Keratinocyte (primary cell): ENCODE results near the gene CLTC. TPM values are rescaled to one million over a fixed set of nuclear protein-coding genes. Genes with fewer than 3 reads are reported as not detected.

Source experiments
- DNase-seq: peaks from one replicate; pipeline ENCODE4 v3.0.0-alpha.2; 2011; ENCODE audit warnings: low read depth, missing footprints, low spot score
- FAIRE-seq: peaks from 2 replicates; lab custom pipeline; 2011; peaks lifted over from hg19 to GRCh38; lab: Jason Lieb, UNC
- H2AFZ ChIP-seq: 2 replicates; pipeline ENCODE4 v1.6.0; 2012; ENCODE audit warnings: low read length, control low read depth, inconsistent platforms; ENCODE audit not compliant: control insufficient read depth
- H3K27ac ChIP-seq: 2 replicates; pipeline ENCODE4 v1.5.1; 2011; ENCODE audit warnings: low read length; ENCODE audit not compliant: control insufficient read depth, insufficient read depth
- H3K27me3 ChIP-seq: 3 replicates; pipeline ENCODE4 v1.6.0; 2011; ENCODE audit warnings: low read length; ENCODE audit not compliant: control insufficient read depth, insufficient read depth; ENCODE audit errors: extremely low read depth
- H3K36me3 ChIP-seq, 2 experiments: 2 replicates in 1 of 2; 3 replicates in 1 of 2; pipeline ENCODE4 v1.5.1; 2011; ENCODE audit warnings: low read length in 2 of 2, mild to moderate bottlenecking in 1 of 2; ENCODE audit not compliant: control insufficient read depth in 2 of 2, insufficient read depth in 2 of 2; ENCODE audit errors: extremely low read depth in 1 of 2
- H3K4me1 ChIP-seq: 3 replicates; pipeline ENCODE4 v1.5.1; 2011; ENCODE audit warnings: low read length; ENCODE audit not compliant: control insufficient read depth, insufficient read depth; ENCODE audit errors: extremely low read depth
- H3K4me2 ChIP-seq: 3 replicates; pipeline ENCODE4 v1.6.0; 2011; ENCODE audit warnings: low read depth, low read length; ENCODE audit not compliant: control insufficient read depth, insufficient read depth; ENCODE audit errors: extremely low read depth
- H3K4me3 ChIP-seq, 3 experiments: fragments of 200-600 bp in 1 of 3; sonication (generic) in 1 of 3; 2 replicates in 2 of 3; 3 replicates in 1 of 3; pipeline ENCODE4 v1.5.1; 2011 to 2016; ENCODE audit warnings: low read length in 3 of 3, mild to moderate bottlenecking in 3 of 3, control low read depth in 2 of 3, inconsistent platforms in 1 of 3, low read depth in 1 of 3, mixed read lengths in 1 of 3, mixed run types in 1 of 3, moderate library complexity in 1 of 3; ENCODE audit not compliant: control insufficient read depth in 2 of 3, insufficient read depth in 2 of 3; ENCODE audit errors: extremely low read depth in 1 of 3
- H3K79me2 ChIP-seq: 2 replicates; pipeline ENCODE4 v1.6.0; 2012; ENCODE audit warnings: low read length; ENCODE audit not compliant: control insufficient read depth, insufficient read depth
- H3K9ac ChIP-seq: 3 replicates; pipeline ENCODE4 v1.6.0; 2011; ENCODE audit warnings: low read length; ENCODE audit not compliant: control insufficient read depth, insufficient read depth; ENCODE audit errors: extremely low read depth
- H3K9me1 ChIP-seq: 3 replicates; pipeline ENCODE4 v1.6.0; 2011; ENCODE audit warnings: low read length; ENCODE audit not compliant: control insufficient read depth, insufficient read depth; ENCODE audit errors: extremely low read depth
- H3K9me3 ChIP-seq: 2 replicates; pipeline ENCODE4 v1.5.1; 2012; ENCODE audit warnings: low read depth, low read length; ENCODE audit not compliant: control insufficient read depth
- H4K20me1 ChIP-seq: 3 replicates; pipeline ENCODE4 v1.6.0; 2011; ENCODE audit warnings: low read length; ENCODE audit not compliant: control insufficient read depth, insufficient read depth; ENCODE audit errors: extremely low read depth
- EZH2 ChIP-seq: IDR thresholded peaks from one replicate; pipeline ENCODE4 v1.6.1; 2012; ENCODE audit warnings: inconsistent platforms, mild to moderate bottlenecking, low read length, moderate library complexity
- dilution Hi-C: fragments of 300-500 bp; cut with MboI; formaldehyde crosslinking; loops from one replicate; pipeline ENCODE4 v1.7.0; 2020; ENCODE audit warnings: low sequenced_read_pairs; ENCODE audit not compliant: extremely low pct_ligation_motif_present
- polyA plus RNA-seq, 5 experiments: library from polyadenylated mRNA; depleted of rRNA in 3 of 5; stranded (reverse) in 3 of 5; stranded (forward) in 1 of 5; unstranded in 1 of 5; fragments of >200 nt; gene quantifications; 1 replicate in 1 of 5; 2 replicates in 3 of 5; 3 replicates in 1 of 5; pipeline versions ENCODE4 v1.2.1 to v1.2.3, GENCODE V29; 2011 to 2012; ENCODE audit warnings: missing spikeins in 2 of 5, low read depth in 1 of 5, low replicate concordance in 1 of 5
- TF ChIP-seq, protein P1 (sequence below), 3 experiments: IDR thresholded peaks in 1 of 3; conservative IDR thresholded peaks in 1 of 3; optimal IDR thresholded peaks in 1 of 3; 2 replicates in 2 of 3; 3 replicates in 1 of 3; pipeline versions ENCODE3 to v1.5.1; 2011; ENCODE audit warnings: low read length in 3 of 3, mild to moderate bottlenecking in 3 of 3, moderate library complexity in 2 of 3, control low read depth in 1 of 3, inconsistent platforms in 1 of 3; ENCODE audit not compliant: insufficient read depth in 2 of 3; ENCODE audit errors: extremely low read depth in 1 of 3

Gene CLTC
- polyA plus RNA-seq, 1 donor (not counting 4 experiments of a cell fraction or from before 2014, with no cell fraction given), result 209 TPM

DNA sequence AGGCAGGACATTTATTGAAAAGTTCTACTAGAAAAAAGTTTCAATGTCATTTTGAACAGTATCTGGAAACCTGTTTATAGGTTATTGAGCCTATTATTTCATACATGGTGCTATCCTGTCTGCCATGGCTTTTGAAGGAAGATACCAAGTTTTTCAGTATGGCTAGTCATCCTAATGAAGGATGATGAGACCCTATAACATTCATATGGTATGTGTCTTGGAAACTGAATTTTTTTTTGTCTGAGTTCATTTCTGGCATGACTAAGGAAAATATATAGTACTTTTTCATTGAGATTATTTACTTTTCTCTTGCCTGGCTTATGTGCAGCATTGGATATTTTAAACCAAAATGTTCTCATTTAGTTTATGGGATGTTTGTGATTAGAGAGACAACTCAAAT lies 30.2 kb downstream of the CLTC start:
- peaks cover 20 to 38% of the 10 kb centered on the region in 2 experiments for H3K36me3 ChIP-seq
- no peak overlapping the region for H3K27ac ChIP-seq
- H3K4me3 ChIP-seq, result no peak overlapping the region
- FAIRE-seq (no peak), DNase-seq (no peak)
- no peaks in the 10 kb centered on the region for H3K27me3 ChIP-seq
- no peak for TF ChIP-seq EZH2
- TF ChIP-seq, protein P1, sequence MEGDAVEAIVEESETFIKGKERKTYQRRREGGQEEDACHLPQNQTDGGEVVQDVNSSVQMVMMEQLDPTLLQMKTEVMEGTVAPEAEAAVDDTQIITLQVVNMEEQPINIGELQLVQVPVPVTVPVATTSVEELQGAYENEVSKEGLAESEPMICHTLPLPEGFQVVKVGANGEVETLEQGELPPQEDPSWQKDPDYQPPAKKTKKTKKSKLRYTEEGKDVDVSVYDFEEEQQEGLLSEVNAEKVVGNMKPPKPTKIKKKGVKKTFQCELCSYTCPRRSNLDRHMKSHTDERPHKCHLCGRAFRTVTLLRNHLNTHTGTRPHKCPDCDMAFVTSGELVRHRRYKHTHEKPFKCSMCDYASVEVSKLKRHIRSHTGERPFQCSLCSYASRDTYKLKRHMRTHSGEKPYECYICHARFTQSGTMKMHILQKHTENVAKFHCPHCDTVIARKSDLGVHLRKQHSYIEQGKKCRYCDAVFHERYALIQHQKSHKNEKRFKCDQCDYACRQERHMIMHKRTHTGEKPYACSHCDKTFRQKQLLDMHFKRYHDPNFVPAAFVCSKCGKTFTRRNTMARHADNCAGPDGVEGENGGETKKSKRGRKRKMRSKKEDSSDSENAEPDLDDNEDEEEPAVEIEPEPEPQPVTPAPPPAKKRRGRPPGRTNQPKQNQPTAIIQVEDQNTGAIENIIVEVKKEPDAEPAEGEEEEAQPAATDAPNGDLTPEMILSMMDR (optimal IDR thresholded peaks at IDR 0.05 in 1 of 3, IDR thresholded peaks at IDR 0.05 in 1 of 3, conservative IDR thresholded peaks at IDR 0.05 in 1 of 3; ENCODE audit: extremely low read depth in 1 of 3, insufficient read depth in 2 of 3, low read length in 3 of 3), result no peak
- no peak overlapping the region for H3K9ac ChIP-seq
- no peaks in the 10 kb centered on the region for H3K9me1 ChIP-seq
- no peak overlapping the region for H3K4me2 ChIP-seq
- no peaks in the 10 kb centered on the region for H3K4me1 ChIP-seq
- peaks cover 9% of the 10 kb centered on the region for H4K20me1 ChIP-seq
- H2AFZ ChIP-seq, result no peak overlapping the region
- no peaks in the 10 kb centered on the region for H3K9me3 ChIP-seq
- H3K79me2 ChIP-seq, result peaks cover 63% of the 10 kb centered on the region
- dilution Hi-C loops, result no loop called here

DNA sequence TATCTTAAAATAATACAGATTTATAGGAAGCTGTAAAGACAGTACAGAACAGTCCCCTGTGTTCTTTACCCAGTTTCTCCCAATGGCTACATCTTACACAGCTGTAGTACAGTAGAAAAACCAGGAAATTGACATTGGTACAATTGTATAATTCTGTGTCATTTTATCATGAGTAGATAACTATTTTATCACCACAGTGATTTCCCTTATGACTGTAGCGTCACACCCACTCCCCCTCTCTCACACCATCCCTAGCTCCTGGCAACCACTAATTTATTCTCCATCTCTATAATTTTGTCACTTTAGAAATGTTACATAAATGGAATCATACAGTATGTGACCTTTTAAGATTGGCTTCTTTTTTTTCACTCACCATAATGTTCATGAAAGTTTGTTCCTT lies 30.9 kb downstream of the CLTC start:
- no peak overlapping the region for H2AFZ ChIP-seq
- no peaks in the 10 kb centered on the region for H3K4me1 ChIP-seq
- TF ChIP-seq, protein P1 (optimal IDR thresholded peaks at IDR 0.05 in 1 of 3, IDR thresholded peaks at IDR 0.05 in 1 of 3, conservative IDR thresholded peaks at IDR 0.05 in 1 of 3; ENCODE audit: extremely low read depth in 1 of 3, insufficient read depth in 2 of 3, low read length in 3 of 3), result no peak
- TF ChIP-seq EZH2, result no peak
- no peak overlapping the region for H3K4me3 ChIP-seq
- peaks cover 23 to 37% of the 10 kb centered on the region in 2 experiments for H3K36me3 ChIP-seq
- H4K20me1 ChIP-seq, result peaks cover 9% of the 10 kb centered on the region
- H3K79me2 ChIP-seq, result peaks cover 60% of the 10 kb centered on the region
- DNase-seq, result no peak
- no peak for FAIRE-seq
- H3K9ac ChIP-seq, result no peak overlapping the region
- no peak overlapping the region for H3K27ac ChIP-seq
- no peaks in the 10 kb centered on the region for H3K9me1 ChIP-seq
- dilution Hi-C loops, result no loop called here
- no peaks in the 10 kb centered on the region for H3K9me3 ChIP-seq
- no peaks in the 10 kb centered on the region for H3K27me3 ChIP-seq
- H3K4me2 ChIP-seq, result no peak overlapping the region
